PFSK-1 (cell line): Measurements from ENCODE around the gene WWC2. TPM values are rescaled to one million over a fixed set of nuclear protein-coding genes. Genes with fewer than 3 reads are reported as not detected.

Experiments
- FOXP2 ChIP-seq: optimal IDR thresholded peaks from 2 replicates; pipeline ENCODE3; 2011; ENCODE audit warnings: borderline replicate concordance, control low read depth, inconsistent platforms; ENCODE audit not compliant: insufficient read depth; ENCODE audit errors: extremely low read length, extremely low read depth
- POLR2AphosphoS5 ChIP-seq: IDR thresholded peaks from 2 replicates; pipeline ENCODE4 v1.6.1; 2012; ENCODE audit warnings: low read depth, mild to moderate bottlenecking, control low read depth, low read length, moderate library complexity
- SIN3A ChIP-seq: IDR thresholded peaks from 2 replicates; pipeline ENCODE4 v1.6.1; 2012; ENCODE audit warnings: mild to moderate bottlenecking, low read length, moderate library complexity, borderline replicate concordance; ENCODE audit not compliant: insufficient read depth
- TAF1 ChIP-seq: IDR thresholded peaks from 2 replicates; pipeline ENCODE4 v1.6.1; 2012; ENCODE audit warnings: low read length, control low read depth, borderline replicate concordance; ENCODE audit not compliant: insufficient read depth
- polyA plus RNA-seq: library from polyadenylated mRNA; unstranded; fragments of >200 nt; gene quantifications from one replicate; pipeline ENCODE4 v1.2.1, GENCODE V29; 2012; ENCODE audit warnings: low read depth, missing spikeins; ENCODE audit not compliant: insufficient read length
- TF ChIP-seq, protein P1 (sequence below), 2 experiments: IDR thresholded peaks; 2 replicates each; pipeline versions ENCODE4 v1.6.1 to v1.8.0; 2011 to 2012; ENCODE audit warnings: low read depth in 2 of 2, low read length in 2 of 2, control low read depth in 1 of 2, inconsistent platforms in 1 of 2, mild to moderate bottlenecking in 1 of 2, moderate library complexity in 1 of 2; ENCODE audit not compliant: insufficient read depth in 1 of 2

WWC2 gene
- polyA plus RNA-seq: 15.0 TPM

DNA sequence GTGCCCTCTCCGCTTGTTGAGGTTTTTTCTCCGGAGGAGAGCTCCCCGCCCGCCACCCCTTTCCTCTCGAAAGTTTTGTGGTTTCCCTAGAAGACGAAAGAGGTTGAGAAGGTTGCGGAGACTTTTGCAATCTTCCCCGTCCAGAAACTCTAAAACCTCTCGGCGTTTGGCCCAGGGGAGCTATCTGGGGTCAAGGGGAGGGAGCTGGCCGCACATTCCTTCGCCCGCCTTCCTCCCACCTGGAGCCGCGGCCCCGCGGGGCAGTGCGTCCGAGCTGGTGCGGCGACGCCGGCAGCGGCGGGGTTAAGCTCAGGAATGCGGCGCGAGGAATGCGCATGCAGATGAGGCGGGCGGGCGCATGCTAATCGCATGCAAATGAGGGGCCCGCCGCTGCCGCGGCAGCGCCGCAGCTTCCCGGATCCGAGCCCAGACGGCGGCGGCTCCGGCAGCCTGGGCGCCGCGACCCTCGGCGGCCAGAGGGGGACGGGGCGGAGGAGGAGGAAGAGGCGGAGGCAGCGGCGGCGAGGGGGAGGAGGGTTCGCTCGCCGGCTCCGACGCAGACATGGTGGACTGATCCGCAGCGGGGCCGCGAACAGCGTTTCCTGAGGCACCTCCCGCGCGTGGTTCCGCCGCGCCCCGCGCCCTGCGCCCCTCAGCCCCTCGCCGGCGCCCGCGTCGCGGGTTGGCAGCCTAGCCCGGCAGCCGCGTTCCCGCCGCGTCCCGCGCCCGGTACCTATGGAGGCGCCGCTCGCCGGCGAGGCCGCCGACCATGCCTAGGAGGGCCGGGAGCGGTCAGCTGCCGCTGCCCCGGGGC, at the start of gene WWC2:
Gene WWC2 (plus strand): TSS at position 535 of the 814 bp plus-strand sequence. CDS start 235 bp downstream, at position 770.
- TF ChIP-seq POLR2AphosphoS5 (peak; percentile 79), TAF1 (peak; percentile 82), SIN3A (peak; percentile 81; the same call in 1 of the 2 replicates), FOXP2 (peak; percentile 86)
- TF ChIP-seq, protein P1, sequence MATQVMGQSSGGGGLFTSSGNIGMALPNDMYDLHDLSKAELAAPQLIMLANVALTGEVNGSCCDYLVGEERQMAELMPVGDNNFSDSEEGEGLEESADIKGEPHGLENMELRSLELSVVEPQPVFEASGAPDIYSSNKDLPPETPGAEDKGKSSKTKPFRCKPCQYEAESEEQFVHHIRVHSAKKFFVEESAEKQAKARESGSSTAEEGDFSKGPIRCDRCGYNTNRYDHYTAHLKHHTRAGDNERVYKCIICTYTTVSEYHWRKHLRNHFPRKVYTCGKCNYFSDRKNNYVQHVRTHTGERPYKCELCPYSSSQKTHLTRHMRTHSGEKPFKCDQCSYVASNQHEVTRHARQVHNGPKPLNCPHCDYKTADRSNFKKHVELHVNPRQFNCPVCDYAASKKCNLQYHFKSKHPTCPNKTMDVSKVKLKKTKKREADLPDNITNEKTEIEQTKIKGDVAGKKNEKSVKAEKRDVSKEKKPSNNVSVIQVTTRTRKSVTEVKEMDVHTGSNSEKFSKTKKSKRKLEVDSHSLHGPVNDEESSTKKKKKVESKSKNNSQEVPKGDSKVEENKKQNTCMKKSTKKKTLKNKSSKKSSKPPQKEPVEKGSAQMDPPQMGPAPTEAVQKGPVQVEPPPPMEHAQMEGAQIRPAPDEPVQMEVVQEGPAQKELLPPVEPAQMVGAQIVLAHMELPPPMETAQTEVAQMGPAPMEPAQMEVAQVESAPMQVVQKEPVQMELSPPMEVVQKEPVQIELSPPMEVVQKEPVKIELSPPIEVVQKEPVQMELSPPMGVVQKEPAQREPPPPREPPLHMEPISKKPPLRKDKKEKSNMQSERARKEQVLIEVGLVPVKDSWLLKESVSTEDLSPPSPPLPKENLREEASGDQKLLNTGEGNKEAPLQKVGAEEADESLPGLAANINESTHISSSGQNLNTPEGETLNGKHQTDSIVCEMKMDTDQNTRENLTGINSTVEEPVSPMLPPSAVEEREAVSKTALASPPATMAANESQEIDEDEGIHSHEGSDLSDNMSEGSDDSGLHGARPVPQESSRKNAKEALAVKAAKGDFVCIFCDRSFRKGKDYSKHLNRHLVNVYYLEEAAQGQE (IDR thresholded peaks at IDR 0.05; ENCODE audit: insufficient read depth in 1 of 2, low read depth in 2 of 2, low read length in 2 of 2): no peak

- TF ChIP-seq SIN3A (no peak), FOXP2 (no peak), POLR2AphosphoS5 (no peak), TAF1 (no peak)
- TF ChIP-seq, protein P1 (IDR thresholded peaks at IDR 0.05; ENCODE audit: insufficient read depth in 1 of 2, low read depth in 2 of 2, low read length in 2 of 2): no peak
Measured at GRCh38 chr4:183053681-183054080, 45.4 kb upstream of the WWC2 start.

GRCh38 chr4:183057255-183057654, 41.8 kb upstream of the WWC2 start:
- TF ChIP-seq POLR2AphosphoS5 (no peak), TAF1 (no peak), SIN3A (no peak), FOXP2 (no peak)
- TF ChIP-seq, protein P1 (IDR thresholded peaks at IDR 0.05; ENCODE audit: insufficient read depth in 1 of 2, low read depth in 2 of 2, low read length in 2 of 2): no peak

DNA sequence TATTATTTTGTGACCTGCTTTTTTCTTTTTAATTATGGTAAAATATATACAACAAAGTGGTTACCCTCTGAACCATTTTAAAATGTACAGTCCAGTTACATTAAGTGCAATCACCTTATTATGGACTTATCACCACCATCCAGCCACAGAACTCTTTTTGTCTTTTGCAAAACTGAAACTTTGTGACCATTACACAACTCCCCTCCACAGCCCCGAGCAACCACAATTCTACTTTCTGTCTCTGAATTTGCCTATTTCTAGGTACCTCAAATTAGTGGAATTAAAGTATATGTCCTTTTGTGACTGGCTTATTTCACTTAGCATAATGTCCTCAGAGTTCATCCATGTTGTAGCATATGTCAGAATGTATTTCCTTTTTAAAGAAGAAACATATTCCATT, 39.3 kb upstream of the WWC2 start:
- TF ChIP-seq TAF1: no peak
- no peak for TF ChIP-seq FOXP2
- TF ChIP-seq SIN3A: no peak
- TF ChIP-seq POLR2AphosphoS5: no peak
- TF ChIP-seq, protein P1 (IDR thresholded peaks at IDR 0.05; ENCODE audit: insufficient read depth in 1 of 2, low read depth in 2 of 2, low read length in 2 of 2): no peak
